ENCODE results near the gene FGR. TPM values are rescaled to one million over a fixed set of nuclear protein-coding genes. Genes with fewer than 3 reads are reported as not detected.

The FGR gene
- total RNA-seq, 1 donor from 2014 or later: not detected

GRCh38 chr1:27597516-27598294 is 37.3 kb downstream of the FGR start:
- Mint-ChIP-seq H3K9me3 (no peaks in the 10 kb centered on the region), H3K36me3 (no peaks in the 10 kb centered on the region), H3K27ac (peak overlapping the region; percentile 49), H3K4me3 (peak overlapping the region; percentile 75), H3K27me3 (no peaks in the 10 kb centered on the region), H3K4me1 (ENCODE audit: unreplicated experiment) (peaks cover 43% of the 10 kb centered on the region)
- no peak for TF ChIP-seq CTCF (conservative IDR thresholded peaks at IDR 0.05)
- no peak for DNase-seq (ENCODE audit: extremely low spot score, unreplicated experiment)

GRCh38 chr1:27596986-27597385 is 38.0 kb downstream of the FGR start:
- DNase-seq (ENCODE audit: extremely low spot score, unreplicated experiment): no peak
- Mint-ChIP-seq H3K27me3 (no peaks in the 10 kb centered on the region), H3K27ac (no peak overlapping the region), H3K9me3 (no peaks in the 10 kb centered on the region), H3K36me3 (no peaks in the 10 kb centered on the region), H3K4me1 (ENCODE audit: unreplicated experiment) (peaks cover 44% of the 10 kb centered on the region), H3K4me3 (no peak overlapping the region)
- no peak for TF ChIP-seq CTCF (conservative IDR thresholded peaks at IDR 0.05)

GRCh38 chr1:27596261-27596660 is 38.7 kb downstream of the FGR start:
- DNase-seq (ENCODE audit: extremely low spot score, unreplicated experiment): no peak
- Mint-ChIP-seq H3K27me3 (no peaks in the 10 kb centered on the region), H3K4me3 (no peak overlapping the region), H3K27ac (no peak overlapping the region), H3K4me1 (ENCODE audit: unreplicated experiment) (peaks cover 47% of the 10 kb centered on the region), H3K9me3 (no peaks in the 10 kb centered on the region), H3K36me3 (no peaks in the 10 kb centered on the region)
- TF ChIP-seq CTCF (conservative IDR thresholded peaks at IDR 0.05): no peak

GRCh38 chr1:27595597-27595996 is 39.4 kb downstream of the FGR start:
- no peaks in the 10 kb centered on the region for H3K36me3 Mint-ChIP-seq
- DNase-seq (ENCODE audit: extremely low spot score, unreplicated experiment): no peak
- no peak for TF ChIP-seq CTCF (conservative IDR thresholded peaks at IDR 0.05)
- no peaks in the 10 kb centered on the region for H3K27me3 Mint-ChIP-seq
- H3K27ac Mint-ChIP-seq: no peak overlapping the region
- H3K9me3 Mint-ChIP-seq: no peaks in the 10 kb centered on the region
- no peak overlapping the region for H3K4me3 Mint-ChIP-seq
- peaks cover 42% of the 10 kb centered on the region for H3K4me1 Mint-ChIP-seq (ENCODE audit: unreplicated experiment)

GRCh38 chr1:27594564-27595510 is 40.1 kb downstream of the FGR start:
- H3K27me3 Mint-ChIP-seq: no peaks in the 10 kb centered on the region
- H3K27ac Mint-ChIP-seq: no peak overlapping the region
- TF ChIP-seq CTCF (conservative IDR thresholded peaks at IDR 0.05): no peak
- H3K36me3 Mint-ChIP-seq: no peaks in the 10 kb centered on the region
- peaks cover 34% of the 10 kb centered on the region for H3K4me1 Mint-ChIP-seq (ENCODE audit: unreplicated experiment)
- no peak for DNase-seq (ENCODE audit: extremely low spot score, unreplicated experiment)
- no peaks in the 10 kb centered on the region for H3K9me3 Mint-ChIP-seq
- H3K4me3 Mint-ChIP-seq: no peak overlapping the region
